GM21360 (cell line): ENCODE data around the gene ACTL6B.
"Not testable (repeated sequence)": the region's sequence is repeated elsewhere in the genome, so short reads cannot be mapped to it uniquely, and the experiment has no call there.

Experiments
- ATAC-seq: cut with Tn5 transposase; IDR thresholded peaks from one replicate; pipeline ENCODE4 v1.9.1; 2021; ENCODE audit warnings: mild to moderate bottlenecking, moderate library complexity; ENCODE audit not compliant: unreplicated experiment

The ACTL6B gene

GRCh38 chr7:100655908-100656674 is at the start of gene ACTL6B:
Gene ACTL6B (minus strand): TSS chr7:100656448. CDS start chr7:100656354, 94 bp downstream.
- ATAC-seq = no peak

DNA sequence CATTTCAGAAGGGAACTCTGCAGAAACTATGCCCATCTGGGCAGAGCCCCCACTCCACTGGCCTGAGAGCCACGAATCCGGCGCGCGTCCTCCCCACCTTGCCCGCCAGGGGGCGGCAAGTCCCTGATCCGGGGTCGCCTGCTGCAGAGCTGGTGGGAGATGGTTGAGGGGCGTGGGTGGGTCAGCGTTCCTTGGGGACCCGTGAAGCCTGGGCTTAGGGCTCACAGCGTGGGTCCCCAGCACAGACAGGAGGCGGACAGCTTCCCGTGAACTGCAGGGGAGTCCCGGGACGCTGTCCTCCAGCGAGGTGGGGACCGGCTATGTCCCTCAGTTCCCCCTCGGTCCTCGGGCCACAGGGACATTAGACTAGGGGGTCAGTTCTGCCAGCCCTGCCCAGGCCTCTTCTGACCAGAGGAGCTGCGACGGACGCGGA is 49.1 kb upstream of the ACTL6B start:
- peak; percentile 44 for ATAC-seq

DNA sequence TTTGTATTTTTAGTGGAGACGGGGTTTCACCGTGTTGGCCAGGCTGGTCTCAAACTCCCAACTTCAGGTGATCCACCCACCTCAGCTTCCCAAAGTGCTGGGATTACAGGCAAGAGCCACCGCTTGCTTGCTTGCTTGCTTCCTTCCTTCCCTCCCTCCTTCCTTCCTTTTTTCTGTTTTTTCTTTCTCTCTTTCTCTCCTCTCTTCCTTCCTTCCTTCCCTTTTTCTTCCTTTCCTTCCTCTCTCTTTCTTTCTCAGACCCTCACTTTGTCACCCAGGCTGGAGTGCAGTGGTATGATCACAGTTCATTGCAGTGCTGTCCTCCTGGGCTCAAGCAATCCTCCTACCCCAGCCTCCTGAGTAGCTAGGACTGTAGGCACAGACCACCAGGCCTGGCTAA is 44.8 kb upstream of the ACTL6B start:
- ATAC-seq = not testable (repeated sequence)

DNA sequence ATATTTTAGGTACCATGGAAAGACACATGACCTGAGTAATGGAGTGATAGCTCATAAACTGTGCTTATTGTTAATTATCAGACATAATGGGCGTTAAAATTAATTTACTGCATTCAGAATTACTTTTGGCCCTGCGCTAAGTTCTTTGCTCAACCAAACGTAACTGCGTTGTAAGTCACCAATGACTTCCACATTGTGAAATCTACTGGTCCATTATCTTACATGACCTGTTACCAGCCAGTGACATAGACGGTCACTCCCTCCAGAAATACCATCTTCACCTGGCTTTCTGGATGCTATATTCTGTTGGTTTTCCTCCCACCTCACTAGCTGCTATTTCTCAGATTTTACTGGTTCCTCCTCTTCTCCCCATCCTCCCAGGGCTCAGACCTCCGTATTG is 42.8 kb upstream of the ACTL6B start:
- no peak for ATAC-seq

DNA sequence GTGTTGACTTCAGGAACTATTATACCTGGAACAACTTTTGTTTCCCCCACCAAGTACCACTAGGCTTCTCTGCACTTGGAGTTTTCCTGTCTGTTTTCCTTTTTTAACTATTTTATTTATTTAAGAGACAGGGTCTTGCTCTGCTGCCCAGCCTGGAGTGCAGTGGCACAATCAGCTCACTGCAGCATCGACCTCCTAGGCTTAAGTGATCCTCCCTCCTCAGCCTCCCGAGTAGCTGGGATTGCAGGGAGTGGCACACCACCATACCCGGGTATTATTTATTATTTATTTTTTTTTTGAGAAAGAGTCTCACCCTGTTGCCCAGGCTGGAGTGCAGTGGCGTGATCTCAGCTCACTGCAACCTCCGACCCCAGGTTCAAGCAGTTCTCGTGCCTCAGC is 39.9 kb upstream of the ACTL6B start:
- ATAC-seq = no peak

- ATAC-seq = peak; percentile 40
Observed at GRCh38 chr7:100694098-100694745, 38.0 kb upstream of the ACTL6B start, which contains the start of gene GIGYF1. Gene GIGYF1 (minus strand): TSS chr7:100694250. CDS start chr7:100688238, 6,012 bp downstream.

GRCh38 chr7:100693312-100694097 is 37.3 kb upstream of the ACTL6B start:
- peak; percentile 25 for ATAC-seq

GRCh38 chr7:100692578-100692961 is 36.3 kb upstream of the ACTL6B start:
- ATAC-seq = no peak

- ATAC-seq = no peak
Observed at GRCh38 chr7:100691676-100692577, 35.7 kb upstream of the ACTL6B start.

DNA sequence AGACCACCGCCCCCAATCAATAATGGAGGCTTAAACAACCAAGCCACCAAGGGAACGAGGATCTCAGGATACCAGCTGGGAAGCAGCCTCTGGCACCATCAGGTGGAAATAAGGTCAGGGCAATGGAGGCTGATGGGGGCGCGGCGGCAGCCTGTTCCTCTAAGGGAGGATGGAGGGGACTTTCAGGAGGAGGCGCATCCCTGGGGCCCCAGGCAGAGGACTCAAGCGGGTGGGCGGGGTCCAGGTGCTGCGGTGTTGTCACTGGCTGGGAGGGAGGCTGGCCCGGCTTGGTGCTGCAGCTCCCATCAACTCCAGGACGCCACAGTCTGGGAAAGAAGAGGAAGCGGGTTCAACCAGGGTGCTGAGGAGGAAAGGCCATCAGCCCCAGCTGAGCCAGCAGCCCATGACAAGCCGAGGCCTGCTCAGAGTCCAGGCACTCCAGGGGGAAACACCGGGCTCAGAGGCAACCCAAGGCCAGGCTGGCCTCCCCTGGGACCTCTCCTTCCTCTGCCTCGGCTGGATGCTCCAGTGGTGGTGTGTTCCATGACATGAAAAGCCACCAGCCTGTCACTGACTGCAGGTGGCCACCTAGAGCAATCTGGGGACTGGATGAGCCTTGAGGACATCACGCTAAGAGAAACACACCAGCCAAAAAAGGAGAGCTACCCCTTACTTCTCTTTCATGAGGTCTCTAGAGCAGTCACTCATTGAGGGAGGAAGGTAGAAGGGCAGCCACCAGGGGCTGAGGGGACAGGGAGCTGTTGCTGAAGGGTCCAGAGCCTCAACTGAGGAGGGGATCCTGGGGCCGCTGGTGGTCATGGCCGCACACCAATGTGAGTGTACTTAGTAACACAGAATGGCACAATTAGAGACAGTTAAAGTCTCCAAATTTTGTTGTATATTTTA is 33.2 kb upstream of the ACTL6B start:
- ATAC-seq = no peak

DNA sequence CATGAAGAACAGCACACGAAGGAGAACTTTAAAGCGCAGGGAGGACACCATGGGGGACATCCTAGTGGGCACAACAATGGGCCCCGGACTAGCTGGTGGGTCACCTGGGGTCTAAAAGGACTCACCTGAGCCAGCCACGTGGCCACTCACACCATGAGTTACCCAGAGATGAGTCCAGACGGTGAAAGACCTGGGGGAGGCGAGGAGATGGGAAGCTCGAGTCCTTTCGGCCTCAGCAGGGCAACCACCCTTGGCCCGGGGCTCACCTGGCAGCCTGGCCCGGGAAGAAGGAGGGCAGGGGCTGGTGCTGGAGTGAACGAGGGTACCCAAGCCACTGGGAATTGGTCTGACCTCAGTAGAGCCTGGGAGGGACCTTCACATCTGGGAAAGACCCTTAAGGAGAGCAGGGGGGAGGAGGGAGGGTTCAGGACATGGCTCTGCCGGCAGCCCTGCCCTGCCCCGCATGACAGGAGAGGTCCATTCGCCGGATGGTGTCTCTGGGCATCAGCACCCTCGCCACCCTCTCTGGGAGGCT is 32.1 kb upstream of the ACTL6B start:
- ATAC-seq = no peak

- no peak for ATAC-seq
Observed at GRCh38 chr7:100687751-100688300, 31.6 kb upstream of the ACTL6B start.

GRCh38 chr7:100687261-100687660 is 31.0 kb upstream of the ACTL6B start:
- no peak for ATAC-seq

DNA sequence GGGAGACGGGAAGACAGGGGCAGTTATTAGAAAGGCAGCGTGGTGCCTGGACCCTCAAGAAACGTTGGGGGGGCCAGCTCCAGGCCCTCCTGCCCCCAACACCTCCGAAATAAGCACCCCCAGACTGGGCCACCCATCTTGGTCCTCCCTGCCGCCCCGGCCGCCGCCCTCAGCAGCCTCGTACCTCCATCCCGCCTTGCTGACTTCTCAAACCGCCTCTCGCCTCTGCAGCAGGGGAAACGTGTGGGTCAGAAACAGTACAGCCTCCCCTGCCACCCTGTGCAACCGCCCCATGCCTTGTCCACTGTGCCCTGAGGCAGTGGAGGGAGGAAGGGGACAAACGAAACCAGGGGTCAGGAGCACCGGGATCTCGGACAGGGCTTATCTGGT is 30.6 kb upstream of the ACTL6B start:
- no peak for ATAC-seq

DNA sequence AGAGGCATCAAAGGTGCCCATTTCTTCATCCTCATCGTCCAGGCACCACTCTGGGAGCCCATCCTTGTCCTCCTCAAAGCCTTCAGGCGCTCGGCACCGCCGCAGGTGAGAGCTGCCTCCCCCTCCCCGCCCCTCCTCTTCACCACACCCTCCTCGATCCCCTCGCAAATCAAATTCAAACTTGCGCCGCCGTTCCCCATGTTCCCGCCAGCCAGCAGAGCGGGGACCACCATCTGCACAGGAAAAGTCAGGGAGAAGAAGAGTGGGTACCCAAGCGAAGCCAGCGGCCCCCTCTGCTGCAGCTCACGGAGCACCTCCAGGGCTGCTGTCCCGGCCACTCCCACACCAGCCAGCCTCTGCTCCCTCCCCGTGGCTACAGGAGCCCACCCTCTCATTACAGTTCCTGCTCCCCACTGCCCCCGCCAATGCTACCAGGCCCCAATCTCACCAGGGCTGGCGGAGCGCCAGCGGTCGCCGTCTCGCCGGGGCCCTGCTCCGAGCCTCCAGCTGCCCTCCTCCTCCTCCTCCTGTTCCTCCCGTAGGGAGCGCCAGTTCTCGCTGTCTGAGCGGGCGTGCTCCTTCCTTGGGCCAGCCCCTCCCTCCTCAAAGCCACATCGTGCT is 30.1 kb upstream of the ACTL6B start:
- ATAC-seq = no peak

GRCh38 chr7:100685631-100686145 is 29.4 kb upstream of the ACTL6B start:
- no peak for ATAC-seq

DNA sequence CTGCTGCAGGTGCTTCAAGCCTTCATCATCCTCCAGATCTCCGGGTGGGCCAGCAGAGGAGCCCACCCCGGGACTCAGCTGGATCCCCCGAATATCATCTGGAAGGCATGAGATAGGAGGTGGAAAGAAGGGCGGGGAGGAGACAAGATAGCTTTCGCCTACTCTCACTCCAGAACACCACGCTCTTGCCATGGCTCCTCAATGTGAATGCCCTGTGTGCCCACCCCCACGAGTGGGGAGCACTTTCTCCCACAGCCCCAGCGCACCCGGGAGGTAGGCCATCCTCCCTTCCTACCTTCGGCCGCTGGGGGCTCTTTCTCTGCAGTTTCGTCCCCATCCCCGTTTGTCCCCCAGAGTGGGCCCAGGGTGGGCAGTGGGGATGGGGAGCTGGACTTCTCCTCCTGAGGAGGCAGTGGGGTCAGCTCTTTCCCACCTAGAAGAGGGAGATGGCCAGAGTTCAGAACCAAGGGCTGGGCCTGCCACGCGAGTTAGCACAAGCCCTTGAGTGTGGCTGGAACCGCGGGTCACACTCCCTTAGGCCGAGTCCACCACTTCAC is 28.9 kb upstream of the ACTL6B start:
- no peak for ATAC-seq

DNA sequence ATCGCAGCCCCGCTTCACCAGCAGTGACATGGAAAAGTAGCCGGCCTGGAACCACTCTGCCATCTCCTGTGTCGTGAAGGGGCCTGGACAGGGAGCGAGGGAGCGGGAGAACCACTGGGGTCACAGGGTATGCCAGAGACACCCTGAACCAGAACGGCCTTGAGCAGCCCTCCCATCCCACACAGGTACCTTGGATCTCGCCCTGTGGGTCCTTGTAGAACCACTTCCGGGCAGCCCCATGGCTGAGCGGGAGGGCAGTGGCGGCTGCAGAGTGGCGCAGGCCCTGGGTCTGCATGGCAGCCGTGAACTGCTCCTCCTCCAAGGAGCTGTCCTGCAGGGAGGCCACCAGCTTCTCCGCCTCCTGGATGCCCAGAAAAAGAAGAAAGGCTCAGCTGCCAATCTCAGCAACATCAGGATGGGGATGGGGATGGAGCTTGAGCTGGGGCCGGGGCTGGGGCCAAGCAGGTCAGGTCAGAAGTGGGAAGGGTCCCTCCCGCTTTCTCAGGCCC is 28.3 kb upstream of the ACTL6B start:
- ATAC-seq = no peak
